K562 (cell line): ENCODE measurements around the gene RCBTB1. TPM values are rescaled to one million over a fixed set of nuclear protein-coding genes. Genes with fewer than 3 reads are reported as not detected.

ENCODE experiments used
- ATAC-seq: fragments of 200-7000 bp; cut with Tn5 transposase; 3 replicates; pipeline ENCODE4 v1.9.1; 2020; ENCODE audit warnings: moderate library complexity
- BruUV-seq: library from RNA; stranded (reverse); fragments of 400-500 nt; replicated peaks from 2 replicates; lab custom pipeline; 2021; lab: Mats Ljungman, UMichigan
- CTCF ChIA-PET: fragments of 300-600 bp; formaldehyde crosslinking; extraction: SDS; loops from one replicate; lab custom pipeline; 2021; ENCODE audit warnings: low intra/inter-chr PET ratio; lab: Yijun Ruan, JAX
- POLR2A ChIA-PET: fragments of 300-600, 350-650 bp; sonication (Branson Sonifier 250); formaldehyde crosslinking; extraction: SDS; loops from one replicate; lab custom pipeline; 2021; ENCODE audit warnings: antibody characterized with exemption, inconsistent platforms; lab: Yijun Ruan, JAX
- DNase-seq, 4 experiments: peaks; one replicate each; pipeline versions ENCODE4 v3.0.0 to v3.0.0-alpha.2; 2011 to 2018; ENCODE audit warnings: low spot score in 3 of 4, mixed read lengths in 3 of 4; ENCODE audit errors: extremely low read depth in 1 of 4
- FAIRE-seq: peaks from 2 replicates; lab custom pipeline; 2011; peaks lifted over from hg19 to GRCh38; lab: Jason Lieb, UNC
- H2AFZ ChIP-seq: 2 replicates; pipeline ENCODE4 v1.6.0; 2011; ENCODE audit warnings: low read depth, low read length, control low read depth, inconsistent platforms
- H3K27ac ChIP-seq: fragments of 200-600 bp; 3 replicates; pipeline ENCODE4 v1.8.0; 2011; ENCODE audit warnings: low read depth, mild to moderate bottlenecking, control low read depth, inconsistent platforms, low read length, moderate library complexity, mixed read lengths; ENCODE audit errors: extremely low read depth
- H3K27me3 ChIP-seq, 2 experiments: fragments of 300-600 bp in 1 of 2; 2 replicates in 1 of 2; 3 replicates in 1 of 2; pipeline versions ENCODE4 v1.6.0 to v1.8.0; 2011; ENCODE audit warnings: inconsistent platforms in 2 of 2, low read length in 2 of 2, mild to moderate bottlenecking in 1 of 2, mixed read lengths in 1 of 2, moderate library complexity in 1 of 2; ENCODE audit not compliant: control insufficient read depth in 2 of 2, insufficient read depth in 2 of 2
- H3K36me3 ChIP-seq: fragments of 300-600 bp; 3 replicates; pipeline ENCODE4 v1.8.0; 2011; ENCODE audit warnings: mild to moderate bottlenecking, low read length, inconsistent platforms; ENCODE audit not compliant: control insufficient read depth, insufficient read depth
- H3K4me1 ChIP-seq, 2 experiments: fragments of 200-600 bp in 1 of 2; replicated peaks in 1 of 2; 2 replicates in 1 of 2; 3 replicates in 1 of 2; pipeline versions ENCODE4 v1.5.1 to v1.8.0; 2011; ENCODE audit warnings: inconsistent platforms in 2 of 2, low read length in 2 of 2, mild to moderate bottlenecking in 1 of 2, mixed read lengths in 1 of 2, moderate library complexity in 1 of 2; ENCODE audit not compliant: control insufficient read depth in 2 of 2, insufficient read depth in 2 of 2
- H3K4me2 ChIP-seq: 2 replicates; pipeline ENCODE4 v1.6.1; 2011; ENCODE audit warnings: low read length, control low read depth, inconsistent platforms, mixed read lengths; ENCODE audit not compliant: insufficient read depth
- H3K4me3 ChIP-seq: fragments of 200-600 bp; sonication (generic), shearing (Covaris generic); 2 replicates; pipeline ENCODE4 v1.5.1; 2016; ENCODE audit warnings: control low read depth, inconsistent platforms
- H3K79me2 ChIP-seq: fragments of 200-600 bp; 3 replicates; pipeline ENCODE4 v1.8.0; 2011; ENCODE audit warnings: low read length, inconsistent platforms; ENCODE audit not compliant: control insufficient read depth, insufficient read depth
- H3K9ac ChIP-seq, 2 experiments: 2 replicates each; pipeline versions ENCODE4 v1.6.0 to v1.6.1; 2011; ENCODE audit warnings: low read depth in 2 of 2, low read length in 2 of 2, control low read depth in 1 of 2, inconsistent platforms in 1 of 2, mild to moderate bottlenecking in 1 of 2, mixed read lengths in 1 of 2; ENCODE audit not compliant: insufficient read depth in 1 of 2
- H3K9me1 ChIP-seq: one replicate; pipeline ENCODE4 v1.6.0; 2011; ENCODE audit warnings: inconsistent platforms, mild to moderate bottlenecking, low read length, moderate library complexity; ENCODE audit not compliant: control insufficient read depth, insufficient read depth
- H3K9me3 ChIP-seq: replicated peaks from 2 replicates; pipeline ENCODE4 v1.5.1; 2011; ENCODE audit warnings: low read depth, low read length, inconsistent platforms; ENCODE audit not compliant: control insufficient read depth, insufficient read depth
- H4K20me1 ChIP-seq: replicated peaks from 2 replicates; pipeline ENCODE4 v1.6.1; 2011; ENCODE audit warnings: low read length, inconsistent platforms, mixed read lengths; ENCODE audit not compliant: control insufficient read depth, insufficient read depth
- ATF6 ChIP-seq: sonication (generic); formaldehyde crosslinking; IDR thresholded peaks from 2 replicates; pipeline ENCODE4 v1.4.0; 2020; ENCODE audit warnings: mild to moderate bottlenecking, missing genetic modification reagents
- CBX8 ChIP-seq: fragments of 200-600 bp; sonication (generic); IDR thresholded peaks from 2 replicates; pipeline ENCODE4 v1.6.1; 2012; ENCODE audit warnings: borderline replicate concordance, mixed run types, low read depth, mild to moderate bottlenecking, moderate library complexity, mixed read lengths, low read length, control low read depth, inconsistent platforms; ENCODE audit not compliant: poor library complexity, severe bottlenecking; ENCODE audit errors: extremely low read depth
- DMBX1 ChIP-seq: fragments of 250-450 bp; sonication (Bioruptor Pico); IDR thresholded peaks from 2 replicates; pipeline ENCODE4 v1.8.0; 2022; ENCODE audit warnings: inconsistent platforms, mild to moderate bottlenecking, moderate library complexity, borderline replicate concordance
- E2F5 ChIP-seq: sonication (generic); formaldehyde crosslinking; IDR thresholded peaks from 2 replicates; pipeline ENCODE4 v1.8.0; 2022; ENCODE audit warnings: mild to moderate bottlenecking, missing genetic modification reagents
- FOS ChIP-seq: IDR thresholded peaks from 3 replicates; pipeline ENCODE4 v1.6.1; 2011; ENCODE audit not compliant: insufficient read length; ENCODE audit errors: extremely low read depth
- FOXP1 ChIP-seq: sonication (generic); formaldehyde crosslinking; IDR thresholded peaks from 2 replicates; pipeline ENCODE4 v1.8.0; 2022; ENCODE audit warnings: mild to moderate bottlenecking, missing genetic modification reagents
- GTF2F1 ChIP-seq: IDR thresholded peaks from 2 replicates; pipeline ENCODE4 v1.6.1; 2011; ENCODE audit warnings: low read depth, low read length, improper control_type of control experiment
- PML ChIP-seq: IDR thresholded peaks from 2 replicates; pipeline ENCODE4 v1.6.1; 2012; ENCODE audit warnings: low read length, inconsistent platforms
- SAFB ChIP-seq: fragments of 200-400 bp; formaldehyde crosslinking; IDR thresholded peaks from 2 replicates; pipeline ENCODE4 v1.6.1; 2017; ENCODE audit warnings: low read depth, low read length, borderline replicate concordance
- SMAD3 ChIP-seq: fragments of 450-650 bp; formaldehyde crosslinking; conservative IDR thresholded peaks from 2 replicates; pipeline ENCODE4 v1.4.0; 2020; ENCODE audit warnings: mild to moderate bottlenecking
- ZNF316 ChIP-seq: fragments of 450-650 bp; IDR thresholded peaks from 2 replicates; pipeline ENCODE4 v1.6.1; 2016
- WGBS: fragments of 100-300 bp; shearing (Covaris generic); methylation state at CpG from one replicate; pipeline ENCODE4 v1.1.6; 2016; ENCODE audit warnings: low coverage, mixed read lengths; ENCODE audit not compliant: insufficient coverage; ENCODE audit errors: missing lambda C conversion rate; 5-methylcytosine and 5-hydroxymethylcytosine counted together
- in situ Hi-C: fragments of 300-500 bp; cut with MboI; formaldehyde crosslinking; loops from 4 replicates; pipeline ENCODE4 v1.15.0; 2018; ENCODE audit warnings: inconsistent platforms, mixed read lengths
- intact Hi-C: fragments of 100-400 bp; cut with micrococcal nuclease; formaldehyde crosslinking; loops from 2 replicates; pipeline ENCODE4 v1.14.2; 2022
- polyA plus RNA-seq, 8 experiments: library from polyadenylated mRNA; depleted of rRNA in 4 of 8; stranded (reverse) in 5 of 8; unstranded in 3 of 8; fragments of >200 nt; fragmentation: Nextera tagmentation in 2 of 8; fragmentation: Illumina TruSeq in 1 of 8; extraction: Ambion mirVana in 2 of 8; extraction: Trizol in 1 of 8; gene quantifications; 2 replicates each; pipeline versions ENCODE4 v1.2.1 to v1.2.3, GENCODE V29; 2011 to 2014; ENCODE audit warnings: inconsistent platforms in 1 of 8, missing spikeins in 1 of 8
- total RNA-seq, 7 experiments: library from RNA; depleted of rRNA in 6 of 7; stranded (reverse); fragments of >200 nt in 6 of 7; fragmentation: Illumina TruSeq in 2 of 7; extraction: Trizol in 2 of 7; gene quantifications; 2 replicates each; pipeline versions ENCODE4 v1.2.1 to v1.2.3, GENCODE V29; 2011 to 2021; ENCODE audit warnings: low replicate concordance in 1 of 7

RCBTB1 gene
- total and polyA plus RNA-seq, 9 of the 15 experiments (the other 6 are each of a cell fraction or from before 2014, with no cell fraction given): 4.0 to 11.3 (median 8.4) TPM

- POLR2A ChIA-PET: no interaction called here
- in situ Hi-C loops: no loop called here
- no peak overlapping the region for H3K27ac ChIP-seq
- TF ChIP-seq FOXP1 (CRISPR knock-in tag) (no peak), SMAD3 (CRISPR knock-in tag) (no peak), PML (no peak), ZNF316 (no peak), DMBX1 (CRISPR knock-in tag) (no peak), FOS (no peak), E2F5 (CRISPR knock-in tag) (no peak), CBX8 (no peak), ATF6 (no peak), SAFB (no peak), GTF2F1 (no peak)
Measured at GRCh38 chr13:49607761-49608160, 22.4 kb upstream of the RCBTB1 start.

More at GRCh38 chr13:49607761-49608160, 22.4 kb upstream of the RCBTB1 start:
- intact Hi-C loops: loop anchor here (1.0 to 5.0 kb wide), 4 partner anchors 112 to 306 kb away; partner anchors contain the start of gene PHF11
- no peak for ATAC-seq
- Histone ChIP-seq H3K27me3 (no peaks in the 10 kb centered on the region), H3K4me2 (no peak overlapping the region), H3K9me1 (no peaks in the 10 kb centered on the region), H2AFZ (0 out of 2 replicates have a peak overlapping the region, but pooled peaks have one; percentile 23), H4K20me1 (no peaks in the 10 kb centered on the region), H3K79me2 (no peaks in the 10 kb centered on the region), H3K4me1 (no peaks in the 10 kb centered on the region; a peak in 2 of 5 replicates), H3K36me3 (no peaks in the 10 kb centered on the region), H3K9ac (no peak overlapping the region), H3K4me3 (no peak overlapping the region), H3K9me3 (no peaks in the 10 kb centered on the region)
- no peak for FAIRE-seq
- 26% methylated on average over 4 of the region's 5 CpGs for WGBS
- CTCF ChIA-PET: interaction anchor here (1.6 kb wide), 1 partner anchor 306 kb away, joined by 11 read pairs; no protein-coding TSS in a partner anchor
- DNase-seq: no peak
- BruUV-seq: no TSS peak
